ENCODE results near the gene HNRNPCL1. TPM values are rescaled to one million over a fixed set of nuclear protein-coding genes. Genes with fewer than 3 reads are reported as not detected.
"Not testable (repeated sequence)": the region's sequence is repeated elsewhere in the genome, so short reads cannot be mapped to it uniquely, and the experiment has no call there.

The HNRNPCL1 gene
- not detected in 2 replicates for total RNA-seq

- DNase-seq (ENCODE audit: low read depth, low spot score), result not testable (repeated sequence)
These were observed at the start of gene HNRNPCL1 for GRCh38 chr1:12848620-12849019. HNRNPCL1 (minus strand) TSS chr1:12848720; CDS start chr1:12848289, 431 bp downstream.

- not testable (repeated sequence) for DNase-seq (ENCODE audit: low read depth, low spot score)
These were observed 49.6 kb upstream of the HNRNPCL1 start, which contains the start of gene PRAMEF10 for GRCh38 chr1:12898170-12898569. PRAMEF10 (minus strand) TSS chr1:12898270; CDS start chr1:12895847, 2,423 bp downstream.

DNA sequence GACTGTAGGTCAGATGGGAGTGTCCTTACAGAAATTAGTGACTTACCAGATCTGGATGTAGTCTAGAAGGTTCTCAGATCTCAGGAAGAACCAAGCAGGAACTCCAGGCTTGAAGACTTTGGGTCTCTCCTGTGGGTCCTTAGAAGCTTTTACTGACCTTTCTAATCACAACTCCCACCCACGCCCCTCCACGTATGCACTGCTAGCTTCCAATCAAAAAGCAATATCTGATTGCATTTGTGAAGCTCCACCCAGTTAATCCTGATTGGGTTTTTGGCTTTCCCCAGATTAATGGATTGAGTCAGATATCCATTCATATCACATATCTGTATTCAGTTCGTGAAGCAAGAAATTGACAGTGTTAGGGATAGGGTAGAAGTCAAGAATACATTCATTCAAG, 37.6 kb upstream of the HNRNPCL1 start, which contains the start of gene PRAMEF4:
TSS of gene PRAMEF4 (minus strand) at position 101 of the 400 bp plus-strand sequence. CDS start 2,807 bp downstream, outside the sequence.
- DNase-seq (ENCODE audit: low read depth, low spot score), result not testable (repeated sequence)

GRCh38 chr1:12878453-12878852, 29.9 kb upstream of the HNRNPCL1 start:
- not testable (repeated sequence) for DNase-seq (ENCODE audit: low read depth, low spot score)

DNA sequence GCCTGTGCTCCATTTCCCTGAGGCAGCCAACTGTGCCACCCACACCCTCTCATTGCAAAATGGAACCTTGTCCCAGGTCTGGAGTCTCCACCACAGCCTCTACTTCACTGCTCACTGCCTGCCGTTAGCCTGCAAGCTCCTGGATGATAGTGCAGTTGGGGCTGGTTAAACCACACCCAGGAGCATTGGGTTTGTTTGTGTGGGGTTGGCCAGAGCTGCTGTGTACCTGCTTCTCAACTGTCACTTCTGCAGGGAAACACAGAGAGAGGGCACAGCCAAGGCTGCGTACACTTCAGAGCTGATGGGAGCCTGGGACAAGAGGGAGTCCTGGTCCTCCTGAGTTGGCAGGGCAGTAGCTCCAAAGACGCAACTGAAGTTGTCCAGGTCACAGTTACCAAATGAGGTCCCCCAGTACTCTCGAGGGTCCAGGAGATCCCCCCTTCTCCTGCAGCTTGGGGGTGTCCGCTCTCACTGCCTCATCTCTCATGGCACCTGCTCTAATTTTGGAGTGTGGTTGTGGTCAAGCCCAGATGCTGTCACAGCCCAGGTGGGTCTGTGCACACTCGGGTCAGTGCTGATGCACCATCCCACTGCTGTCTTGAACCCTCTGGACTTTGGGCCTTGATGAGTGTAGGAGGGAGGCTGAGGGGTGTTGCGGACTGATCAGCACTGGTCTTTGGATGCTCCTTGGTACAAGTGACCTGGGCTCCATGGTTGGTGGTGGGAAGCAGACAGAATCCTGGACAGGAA, 14.8 kb upstream of the HNRNPCL1 start:
- not testable (repeated sequence) for DNase-seq (ENCODE audit: low read depth, low spot score)

DNA sequence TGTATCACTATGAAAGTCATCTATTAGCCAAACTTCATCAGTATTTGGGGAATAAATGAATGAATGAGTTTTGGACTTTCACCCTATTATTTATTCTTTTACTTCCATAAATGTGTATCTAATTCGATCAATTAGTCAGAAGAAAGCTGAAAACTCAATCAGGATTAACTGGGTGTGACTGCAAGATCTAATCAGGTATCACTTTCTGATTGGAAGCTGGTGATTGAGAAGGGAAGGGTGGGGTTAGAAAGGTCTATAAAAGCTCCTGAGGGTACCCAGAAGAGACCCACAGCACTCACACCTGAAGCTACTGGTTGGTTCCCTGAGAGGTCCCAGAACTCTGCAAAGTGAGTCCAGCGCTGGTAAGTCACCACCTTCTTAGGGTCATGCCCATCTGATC, 8.3 kb upstream of the HNRNPCL1 start, which contains the start of gene PRAMEF2:
TSS of gene PRAMEF2 (plus strand) at position 301 of the 400 bp plus-strand sequence. CDS start 1,924 bp downstream, outside the sequence.
- DNase-seq (ENCODE audit: low read depth, low spot score), result not testable (repeated sequence)

DNA sequence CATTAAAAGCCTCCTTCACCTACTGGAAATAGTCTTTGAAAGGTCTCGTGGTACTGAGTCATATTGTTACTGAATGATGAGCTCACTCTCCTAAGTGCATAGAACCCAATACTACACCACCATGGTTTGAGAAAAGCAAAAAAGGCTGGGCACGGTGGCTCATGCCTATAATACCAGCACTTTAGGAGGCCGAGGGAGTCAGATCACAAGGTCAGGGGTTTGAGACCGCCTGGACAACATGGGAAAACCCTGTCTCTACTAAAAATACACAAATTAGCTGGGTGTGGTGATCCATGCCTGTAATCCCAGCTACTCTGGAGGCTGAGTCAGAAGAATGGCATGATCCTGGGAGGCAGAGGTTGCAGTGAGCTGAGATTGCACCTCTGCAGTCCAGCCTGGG, 3.3 kb upstream of the HNRNPCL1 start:
- DNase-seq (ENCODE audit: low read depth, low spot score), result no peak

DNA sequence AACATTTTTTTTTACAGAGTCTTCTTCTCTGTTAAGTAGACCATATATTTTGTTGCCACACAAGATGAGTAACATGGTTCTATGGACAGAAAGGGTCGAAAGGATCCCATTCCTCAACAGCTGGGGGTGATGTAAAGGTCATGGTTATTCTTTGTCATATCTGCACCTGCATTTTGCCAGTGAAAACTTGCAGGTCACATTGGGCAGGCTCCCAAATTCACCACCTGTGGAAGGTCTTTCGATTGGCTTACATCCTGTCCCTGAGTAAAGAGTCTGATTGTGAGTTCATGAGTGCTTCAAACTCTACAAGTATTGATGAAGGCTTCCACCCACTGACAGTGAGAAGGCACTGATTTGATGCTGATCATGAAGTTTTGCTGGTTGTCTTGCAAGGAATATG, 15.3 kb downstream of the HNRNPCL1 start:
- not testable (repeated sequence) for DNase-seq (ENCODE audit: low read depth, low spot score)

DNA sequence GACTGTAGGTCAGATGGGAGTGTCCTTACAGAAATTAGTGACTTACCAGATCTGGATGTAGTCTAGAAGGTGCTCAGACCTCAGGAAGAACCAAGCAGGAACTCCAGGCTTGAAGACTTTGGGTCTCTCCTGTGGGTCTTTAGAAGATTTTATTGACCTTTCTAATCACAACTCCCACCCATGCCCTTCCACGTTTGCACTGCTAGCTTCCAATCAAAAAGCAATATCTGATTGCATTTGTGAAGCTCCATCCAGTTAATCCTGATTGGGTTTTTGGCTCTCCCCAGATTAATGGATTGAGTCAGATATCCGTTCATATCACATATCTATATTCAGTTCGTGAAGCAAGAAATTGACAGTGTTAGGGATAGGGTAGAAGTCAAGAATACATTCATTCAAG, 17.2 kb downstream of the HNRNPCL1 start, which contains the start of gene PRAMEF11:
TSS of gene PRAMEF11 (minus strand) at position 101 of the 400 bp plus-strand sequence. CDS start 2,621 bp downstream, outside the sequence.
- not testable (repeated sequence) for DNase-seq (ENCODE audit: low read depth, low spot score)

- not testable (repeated sequence) for DNase-seq (ENCODE audit: low read depth, low spot score)
These were observed 29.5 kb downstream of the HNRNPCL1 start for GRCh38 chr1:12819061-12819460.

DNA sequence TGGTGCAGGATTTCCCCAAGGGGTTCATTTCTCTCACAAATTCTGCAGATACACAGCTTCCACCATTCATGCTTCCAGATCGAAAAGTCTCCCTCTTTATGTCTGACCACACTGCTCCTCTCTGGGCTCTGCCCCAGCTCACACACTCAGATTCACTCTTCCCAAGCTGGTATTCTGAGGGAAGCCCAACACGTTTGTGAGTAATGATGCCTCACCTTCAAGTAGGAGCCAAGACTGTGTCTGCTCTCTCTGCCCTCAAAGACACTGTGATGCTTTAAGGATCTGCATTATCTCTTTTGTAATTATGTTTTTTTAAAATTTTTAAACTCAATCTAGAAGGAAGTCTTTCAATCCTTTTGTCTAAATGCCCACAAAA, 37.1 kb downstream of the HNRNPCL1 start:
- DNase-seq (ENCODE audit: low read depth, low spot score), result no peak

DNA sequence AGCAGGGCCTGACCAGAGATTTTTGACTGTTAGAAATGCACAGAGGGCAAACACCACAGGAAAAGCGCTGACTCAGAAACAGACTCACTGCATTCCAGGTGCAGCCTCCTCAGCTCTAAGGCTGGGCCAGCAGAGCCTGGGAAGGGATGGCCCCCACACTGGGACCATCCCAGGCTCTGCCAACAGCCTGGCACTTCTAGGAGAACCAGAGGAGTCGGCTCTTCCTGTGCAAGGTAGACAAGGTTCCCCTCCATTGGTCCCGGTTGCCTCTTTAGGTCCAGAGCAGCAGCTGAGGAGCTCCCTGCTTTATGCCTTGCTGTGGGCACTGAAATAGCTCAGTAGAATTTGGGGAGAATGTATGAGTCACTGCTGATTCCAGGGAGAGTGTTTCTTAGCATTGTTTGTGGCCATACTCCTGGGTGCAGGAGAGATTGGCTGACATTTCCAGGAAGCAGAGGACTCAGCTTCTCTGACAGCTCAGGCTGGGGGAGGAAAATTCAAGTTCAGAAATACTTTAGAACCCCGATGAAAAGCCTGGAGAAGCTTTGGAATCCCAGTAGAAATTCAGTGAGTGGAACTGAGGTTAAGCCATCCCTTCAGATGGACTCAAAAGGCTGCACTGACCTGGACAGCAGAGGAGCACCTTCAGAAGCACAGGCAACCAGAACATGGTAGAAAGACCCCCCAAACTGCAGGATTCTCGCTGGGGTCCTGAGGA, 37.7 kb downstream of the HNRNPCL1 start:
- DNase-seq (ENCODE audit: low read depth, low spot score), result no peak

GRCh38 chr1:12809933-12810332, 38.6 kb downstream of the HNRNPCL1 start:
- DNase-seq (ENCODE audit: low read depth, low spot score), result no peak

DNA sequence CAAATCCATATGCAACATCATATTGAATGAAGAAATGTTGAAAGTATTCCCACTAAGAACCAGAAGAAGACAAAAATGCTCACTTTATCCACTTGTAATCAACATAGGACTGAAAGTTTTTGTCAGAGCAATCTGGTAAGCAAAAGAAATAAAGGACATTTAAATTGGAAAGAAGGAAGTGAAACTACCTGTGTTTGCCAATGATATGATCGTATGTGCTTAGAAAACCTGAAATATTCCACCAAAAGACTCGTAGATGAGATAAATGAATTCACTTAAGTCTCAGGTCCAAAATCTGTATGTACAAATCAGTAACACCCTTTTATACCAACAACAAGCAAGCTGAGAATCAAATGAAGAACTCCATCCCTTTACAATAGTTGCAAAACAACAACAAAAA, 48.8 kb downstream of the HNRNPCL1 start:
- no peak for DNase-seq (ENCODE audit: low read depth, low spot score)

GRCh38 chr1:12798911-12799310, 49.6 kb downstream of the HNRNPCL1 start:
- no peak for DNase-seq (ENCODE audit: low read depth, low spot score)

Other genes starting within 250 kb of the HNRNPCL1 start
- 37.1 and 76.3 TPM in 2 replicates for gene DHRS3, start 230.5 kb downstream of the HNRNPCL1 start, total RNA-seq
- gene AADACL4, start 204.6 kb downstream of the HNRNPCL1 start, total RNA-seq, result not detected in 2 replicates
- gene AADACL3, start 132.6 kb downstream of the HNRNPCL1 start, total RNA-seq, result not detected in 2 replicates
- gene CFAP107, start 102.5 kb downstream of the HNRNPCL1 start, total RNA-seq, result not detected in 2 replicates
- not detected in 2 replicates for gene PRAMEF12, start 75.0 kb downstream of the HNRNPCL1 start, total RNA-seq
- not detected in 2 replicates for gene PRAMEF1, start 57.3 kb downstream of the HNRNPCL1 start, total RNA-seq
- not detected in 2 replicates for gene PRAMEF11, start 17.3 kb downstream of the HNRNPCL1 start, total RNA-seq
- gene PRAMEF2, start 8.4 kb upstream of the HNRNPCL1 start, total RNA-seq, result not detected in 2 replicates
- not detected in 2 replicates for gene PRAMEF4, start 37.5 kb upstream of the HNRNPCL1 start, total RNA-seq
- gene PRAMEF10, start 49.5 kb upstream of the HNRNPCL1 start, total RNA-seq, result not detected in 2 replicates
- not detected in 2 replicates for gene PRAMEF7, start 67.9 kb upstream of the HNRNPCL1 start, total RNA-seq
- gene PRAMEF6, start 98.9 kb upstream of the HNRNPCL1 start, total RNA-seq, result not detected in 2 replicates
- gene PRAMEF27, start 207.9 kb upstream of the HNRNPCL1 start, total RNA-seq, result not detected in 2 replicates
- gene HNRNPCL3, start 212.0 kb upstream of the HNRNPCL1 start, total RNA-seq, result not detected in 2 replicates
- not detected in 2 replicates for gene PRAMEF25, start 222.1 kb upstream of the HNRNPCL1 start, total RNA-seq